Peyer's patch (tissue), 4 donors: Measurements from ENCODE around the gene GJA8.

Source experiments
- CTCF ChIP-seq, 6 experiments: fragments of 450-650 bp in 4 of 6; fragments of 200-600 bp in 2 of 6; sonication (generic) in 1 of 6; IDR thresholded peaks; one replicate each; pipeline ENCODE4 v1.5.1; 2017 to 2019; ENCODE audit warnings: antibody characterized with exemption in 6 of 6, mild to moderate bottlenecking in 3 of 6, moderate library complexity in 1 of 6
- POLR2A ChIP-seq, 2 donors: fragments of 450-650 bp; IDR thresholded peaks; one replicate each; pipeline ENCODE4 v1.5.1; 2017; ENCODE audit warnings: antibody characterized with exemption in 2 of 2, mild to moderate bottlenecking in 2 of 2, moderate library complexity in 2 of 2

DNA sequence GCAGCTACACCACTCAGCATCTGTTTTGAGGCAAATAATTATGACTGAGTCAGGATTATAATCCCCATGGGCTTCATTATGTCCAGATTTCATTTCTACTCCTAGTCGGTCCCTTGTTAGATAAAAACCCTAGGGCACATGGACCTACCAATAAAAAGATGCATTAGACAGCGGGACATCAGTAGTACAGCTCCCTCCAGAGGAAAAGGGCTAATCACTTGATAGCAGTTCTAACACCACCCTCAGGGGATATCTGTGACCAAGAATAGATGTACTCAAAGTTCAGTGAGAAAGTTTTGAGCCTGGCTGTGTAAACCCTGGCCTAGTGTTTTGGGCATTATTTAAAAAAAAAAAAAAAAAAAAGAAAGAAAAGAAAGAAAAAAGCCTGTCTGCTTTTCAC is 10.0 kb downstream of the GJA8 start:
- TF ChIP-seq POLR2A (IDR thresholded peaks at IDR 0.05) = no peak
- no peak for TF ChIP-seq CTCF (IDR thresholded peaks at IDR 0.05)
